ENCODE measurements around the gene GJD4.

DNA sequence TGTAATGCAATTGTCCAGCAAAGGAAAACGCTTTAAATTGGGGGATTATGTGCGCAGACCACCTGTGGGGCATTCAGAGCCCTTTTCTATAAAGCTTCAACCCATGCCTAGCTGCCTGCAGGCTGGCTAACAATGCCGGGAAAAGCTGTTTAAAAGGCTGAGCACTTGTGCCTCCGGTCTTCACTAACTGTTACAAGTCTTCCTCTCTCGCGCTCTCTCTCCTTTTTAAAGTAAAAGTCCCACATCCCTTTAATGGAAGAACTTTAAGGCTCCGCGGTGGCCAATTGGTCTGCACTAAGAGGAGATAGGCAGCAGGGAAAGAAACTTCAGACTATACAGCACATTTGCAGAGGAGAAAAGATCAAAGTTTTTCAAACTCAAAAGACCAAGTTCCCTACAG is 32.3 kb downstream of the GJD4 start:
- no peak for TF ChIP-seq EZH2 (IDR thresholded peaks at IDR 0.05; ENCODE audit: borderline replicate concordance, low read length)
- TF ChIP-seq, protein P1, sequence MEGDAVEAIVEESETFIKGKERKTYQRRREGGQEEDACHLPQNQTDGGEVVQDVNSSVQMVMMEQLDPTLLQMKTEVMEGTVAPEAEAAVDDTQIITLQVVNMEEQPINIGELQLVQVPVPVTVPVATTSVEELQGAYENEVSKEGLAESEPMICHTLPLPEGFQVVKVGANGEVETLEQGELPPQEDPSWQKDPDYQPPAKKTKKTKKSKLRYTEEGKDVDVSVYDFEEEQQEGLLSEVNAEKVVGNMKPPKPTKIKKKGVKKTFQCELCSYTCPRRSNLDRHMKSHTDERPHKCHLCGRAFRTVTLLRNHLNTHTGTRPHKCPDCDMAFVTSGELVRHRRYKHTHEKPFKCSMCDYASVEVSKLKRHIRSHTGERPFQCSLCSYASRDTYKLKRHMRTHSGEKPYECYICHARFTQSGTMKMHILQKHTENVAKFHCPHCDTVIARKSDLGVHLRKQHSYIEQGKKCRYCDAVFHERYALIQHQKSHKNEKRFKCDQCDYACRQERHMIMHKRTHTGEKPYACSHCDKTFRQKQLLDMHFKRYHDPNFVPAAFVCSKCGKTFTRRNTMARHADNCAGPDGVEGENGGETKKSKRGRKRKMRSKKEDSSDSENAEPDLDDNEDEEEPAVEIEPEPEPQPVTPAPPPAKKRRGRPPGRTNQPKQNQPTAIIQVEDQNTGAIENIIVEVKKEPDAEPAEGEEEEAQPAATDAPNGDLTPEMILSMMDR (IDR thresholded peaks at IDR 0.05; ENCODE audit: low read length), result no peak
